ENCODE data around the gene FIBP. TPM values are rescaled to one million over a fixed set of nuclear protein-coding genes. Genes with fewer than 3 reads are reported as not detected.

The FIBP gene
- total RNA-seq, 4 donors from 2014 or later = 39.6 to 79.3 (median 53.0) TPM

DNA sequence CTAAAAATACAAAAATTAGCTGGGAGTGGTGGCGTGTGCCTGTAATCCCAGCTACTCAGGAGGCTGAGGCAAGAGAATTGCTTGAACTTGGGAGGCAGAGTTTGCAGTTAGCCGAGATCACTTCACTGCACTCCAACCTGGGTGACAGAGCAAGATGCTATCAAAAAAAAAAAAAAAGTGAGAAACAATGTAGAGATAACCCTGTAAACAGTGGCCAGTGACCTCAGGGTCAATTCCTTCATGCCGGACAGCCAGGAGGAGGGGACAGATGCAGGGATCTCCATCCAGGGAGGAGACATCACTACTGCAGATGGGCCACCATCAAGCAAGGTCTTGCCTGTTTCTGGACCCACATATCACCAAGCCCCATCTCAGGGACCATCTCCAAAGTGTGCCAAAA is 40.5 kb downstream of the FIBP start:
- intact Hi-C loops (cut with DNase I; ENCODE audit: low total_unique reads) (no loop called here), in situ Hi-C loops (cut with MboI; ENCODE audit: low sequenced_read_pairs in 4 of 4) (no loop called here)
- Histone ChIP-seq H3K27ac (no peak overlapping the region), H3K9me3 (peaks cover 0 to 4% (median 0%) of the 10 kb centered on the region in 3 donors), H3K27me3 (no peaks in the 10 kb centered on the region), H3K4me3 (no peak overlapping the region), H3K36me3 (peaks cover 0 to 14% of the 10 kb centered on the region in 2 donors), H3K4me1 (no peaks in the 10 kb centered on the region)
- TF ChIP-seq, protein P1, sequence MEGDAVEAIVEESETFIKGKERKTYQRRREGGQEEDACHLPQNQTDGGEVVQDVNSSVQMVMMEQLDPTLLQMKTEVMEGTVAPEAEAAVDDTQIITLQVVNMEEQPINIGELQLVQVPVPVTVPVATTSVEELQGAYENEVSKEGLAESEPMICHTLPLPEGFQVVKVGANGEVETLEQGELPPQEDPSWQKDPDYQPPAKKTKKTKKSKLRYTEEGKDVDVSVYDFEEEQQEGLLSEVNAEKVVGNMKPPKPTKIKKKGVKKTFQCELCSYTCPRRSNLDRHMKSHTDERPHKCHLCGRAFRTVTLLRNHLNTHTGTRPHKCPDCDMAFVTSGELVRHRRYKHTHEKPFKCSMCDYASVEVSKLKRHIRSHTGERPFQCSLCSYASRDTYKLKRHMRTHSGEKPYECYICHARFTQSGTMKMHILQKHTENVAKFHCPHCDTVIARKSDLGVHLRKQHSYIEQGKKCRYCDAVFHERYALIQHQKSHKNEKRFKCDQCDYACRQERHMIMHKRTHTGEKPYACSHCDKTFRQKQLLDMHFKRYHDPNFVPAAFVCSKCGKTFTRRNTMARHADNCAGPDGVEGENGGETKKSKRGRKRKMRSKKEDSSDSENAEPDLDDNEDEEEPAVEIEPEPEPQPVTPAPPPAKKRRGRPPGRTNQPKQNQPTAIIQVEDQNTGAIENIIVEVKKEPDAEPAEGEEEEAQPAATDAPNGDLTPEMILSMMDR (IDR thresholded peaks at IDR 0.05 in 4 of 5, conservative IDR thresholded peaks at IDR 0.05 in 1 of 5) = no peak
- TF ChIP-seq POLR2A (IDR thresholded peaks at IDR 0.05) = no peak
- ATAC-seq (no peak), DNase-seq (no peak)

DNA sequence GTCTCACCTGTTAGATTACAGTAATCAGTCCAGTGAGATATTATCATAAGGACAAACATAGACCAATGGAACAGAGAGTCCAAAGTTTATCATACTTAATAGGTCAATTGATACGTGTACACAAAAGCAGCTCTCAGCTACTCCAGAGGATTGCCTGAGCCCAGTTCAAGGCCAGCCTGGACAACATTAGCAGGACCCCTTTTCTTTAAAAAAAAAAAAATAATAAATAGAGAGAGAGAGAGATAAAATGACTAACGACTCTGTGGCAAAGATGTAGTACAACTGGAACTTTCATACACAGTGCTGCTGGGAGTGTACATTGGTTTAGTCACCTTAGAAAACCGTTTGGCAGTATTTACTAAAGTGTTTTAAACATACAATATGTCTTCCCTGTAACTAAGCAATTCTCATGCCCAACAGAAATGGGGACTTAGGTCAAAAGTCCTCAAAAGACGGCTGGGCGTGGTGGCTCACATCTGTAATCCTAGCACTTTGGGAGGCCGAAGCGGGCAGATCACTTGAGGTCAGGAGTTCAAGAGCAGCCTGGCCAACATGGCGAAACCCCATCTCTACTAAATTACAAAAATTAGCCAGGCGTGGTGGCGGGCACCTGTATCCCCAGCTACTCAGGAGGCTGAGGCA is 43.9 kb downstream of the FIBP start:
- in situ Hi-C loops (cut with MboI; ENCODE audit: low sequenced_read_pairs in 4 of 4) (no loop called here), intact Hi-C loops (cut with DNase I; ENCODE audit: low total_unique reads) (no loop called here)
- no peak overlapping the region for H3K27ac ChIP-seq
- H3K9me3 ChIP-seq = no peaks in the 10 kb centered on the region
- H3K4me1 ChIP-seq = no peaks in the 10 kb centered on the region
- TF ChIP-seq, protein P1 (IDR thresholded peaks at IDR 0.05 in 4 of 5, conservative IDR thresholded peaks at IDR 0.05 in 1 of 5) = no peak
- no peak for TF ChIP-seq POLR2A (IDR thresholded peaks at IDR 0.05)
- H3K4me3 ChIP-seq = no peak overlapping the region
- no peaks in the 10 kb centered on the region for H3K27me3 ChIP-seq
- no peaks in the 10 kb centered on the region for H3K36me3 ChIP-seq
- ATAC-seq (no peak), DNase-seq (no peak)

DNA sequence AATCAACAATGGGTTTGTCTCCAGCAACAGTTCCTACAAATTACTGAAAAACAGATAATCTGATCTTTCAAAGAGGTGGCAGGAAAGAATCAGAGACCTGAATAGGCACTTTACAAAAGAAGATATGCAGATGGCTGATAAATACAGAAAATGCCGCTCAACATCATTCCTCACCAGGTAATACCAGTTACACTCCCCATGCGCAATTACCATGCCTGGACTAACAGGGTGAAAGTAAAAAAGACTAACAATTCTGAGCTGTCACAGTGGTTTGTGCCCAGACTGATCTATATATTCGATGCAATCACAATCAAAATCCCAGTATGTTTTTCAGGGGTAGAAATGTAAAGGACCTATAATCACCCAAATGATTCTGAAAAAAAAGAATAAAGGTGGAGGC is 44.5 kb downstream of the FIBP start:
- no peak for ATAC-seq
- intact Hi-C loops (cut with DNase I; ENCODE audit: low total_unique reads) = no loop called here

DNA sequence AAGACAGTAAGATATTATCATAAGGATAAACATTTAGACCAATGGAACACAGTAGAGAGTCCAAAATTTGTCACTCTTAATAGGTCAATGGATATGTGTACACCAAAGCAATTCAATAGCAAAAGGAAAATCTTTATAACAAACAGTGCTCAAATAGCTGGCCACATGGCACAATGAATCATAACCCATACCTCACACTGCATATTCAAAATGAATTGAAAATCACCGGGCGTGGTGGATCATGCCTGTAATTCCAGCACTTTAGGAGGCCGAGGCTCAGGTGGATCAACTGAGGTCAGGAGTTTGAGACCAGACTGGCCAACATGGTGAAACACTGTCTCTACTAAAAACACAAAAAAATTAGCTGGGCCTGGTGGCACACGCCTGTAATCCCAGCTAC is 46.1 kb downstream of the FIBP start:
- no peak for ATAC-seq
- Histone ChIP-seq H3K36me3 (no peaks in the 10 kb centered on the region), H3K27me3 (no peaks in the 10 kb centered on the region), H3K4me3 (no peak overlapping the region), H3K9me3 (no peaks in the 10 kb centered on the region), H3K4me1 (no peaks in the 10 kb centered on the region), H3K27ac (no peak overlapping the region)
- no peak for TF ChIP-seq POLR2A (IDR thresholded peaks at IDR 0.05)
- DNase-seq = no peak
- in situ Hi-C loops (cut with MboI; ENCODE audit: low sequenced_read_pairs in 4 of 4) (no loop called here), intact Hi-C loops (cut with DNase I; ENCODE audit: low total_unique reads) (no loop called here)

More for the DNA sequence above, 44.5 kb downstream of the FIBP start:
- in situ Hi-C loops (cut with MboI; ENCODE audit: low sequenced_read_pairs in 4 of 4) = no loop called here
- Histone ChIP-seq H3K27ac (no peak overlapping the region), H3K9me3 (no peaks in the 10 kb centered on the region), H3K4me3 (no peak overlapping the region), H3K27me3 (no peaks in the 10 kb centered on the region), H3K4me1 (no peaks in the 10 kb centered on the region), H3K36me3 (no peaks in the 10 kb centered on the region)
- no peak for DNase-seq
- TF ChIP-seq, protein P1 (IDR thresholded peaks at IDR 0.05 in 4 of 5, conservative IDR thresholded peaks at IDR 0.05 in 1 of 5) = no peak
- TF ChIP-seq POLR2A (IDR thresholded peaks at IDR 0.05) = no peak

DNA sequence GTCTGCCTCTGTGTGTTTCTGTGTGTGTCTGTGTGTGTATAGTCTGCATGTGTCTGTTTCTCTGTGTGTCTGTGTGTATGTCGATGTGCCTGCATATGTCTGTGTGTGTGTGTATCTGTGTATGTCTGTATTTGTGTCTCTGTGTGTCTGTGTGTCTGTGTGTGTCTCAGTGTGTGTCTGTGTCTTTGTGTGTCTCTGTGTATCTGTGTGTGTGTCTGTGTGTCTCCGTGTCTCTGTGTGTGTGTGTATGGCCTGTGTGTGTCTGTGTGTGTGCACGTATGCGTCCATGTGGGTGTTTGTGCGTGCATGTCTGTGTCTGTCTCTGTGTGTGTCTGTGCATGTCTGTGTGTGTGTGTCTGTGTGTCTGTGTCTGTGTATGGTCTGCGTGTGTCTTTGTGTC is 54.1 kb downstream of the FIBP start:
- no peak overlapping the region for H3K27ac ChIP-seq
- peak overlapping the region; percentile 61 to 88 (median 74) for H3K4me3 ChIP-seq
- H3K9me3 ChIP-seq = no peaks in the 10 kb centered on the region
- DNase-seq (no peak), ATAC-seq (no peak)
- H3K36me3 ChIP-seq = no peaks in the 10 kb centered on the region
- H3K4me1 ChIP-seq = peaks cover 7 to 17% of the 10 kb centered on the region in 2 donors
- intact Hi-C loops (cut with DNase I; ENCODE audit: low total_unique reads) (no loop called here), in situ Hi-C loops (cut with MboI; ENCODE audit: low sequenced_read_pairs in 4 of 4) (no loop called here)
- H3K27me3 ChIP-seq = peaks cover 0 to 12% (median 0%) of the 10 kb centered on the region in 3 donors
- TF ChIP-seq, protein P1 (IDR thresholded peaks at IDR 0.05 in 4 of 5, conservative IDR thresholded peaks at IDR 0.05 in 1 of 5) = no peak
- TF ChIP-seq POLR2A (IDR thresholded peaks at IDR 0.05) = no peak

Other genes with a start within 250 kb of the FIBP start
- 10 to 100 TPM; 39.7 to 68.3 (median 56.3) TPM for gene RELA, start 225.6 kb downstream of the FIBP start, total RNA-seq
- gene KAT5, start 176.2 kb downstream of the FIBP start, total RNA-seq = 10 to 100 TPM; 40.0 to 69.4 (median 50.0) TPM
- 100 to 1,000 TPM in 1 of 4 donors, 10 to 100 TPM in 3; 36.5 to 101 (median 62.4) TPM for gene RNASEH2C, start 167.7 kb downstream of the FIBP start, total RNA-seq
- gene AP5B1, start 107.5 kb downstream of the FIBP start, total RNA-seq = 10 to 100 TPM; 20.3 to 42.5 (median 29.7) TPM
- gene OVOL1, start 101.4 kb downstream of the FIBP start, total RNA-seq = under 1 TPM in 1 of 4 donors, not detected in 3; 0.15 TPM
- under 1 TPM in 1 of 4 donors, not detected in 3; 0.11 TPM for gene SNX32, start 54.5 kb downstream of the FIBP start, total RNA-seq
- gene CFL1, start 30.3 kb downstream of the FIBP start, total RNA-seq = 100 to 1,000 TPM; 153 to 371 (median 251) TPM
- gene MUS81, start 28.0 kb downstream of the FIBP start, total RNA-seq = 10 to 100 TPM; 26.4 to 44.9 (median 34.8) TPM
- 10 to 100 TPM; 20.6 to 24.1 (median 22.9) TPM for gene EFEMP2, start 15.7 kb downstream of the FIBP start, total RNA-seq
- gene CTSW, start 8.6 kb downstream of the FIBP start, total RNA-seq = under 1 TPM in 3 of 4 donors, not detected in 1; 0.20 to 0.49 (median 0.32) TPM
- gene CCDC85B, start 2.2 kb upstream of the FIBP start, total RNA-seq = 10 to 100 TPM; 25.4 to 81.3 (median 42.4) TPM
- 1 to 10 TPM in 3 of 4 donors, under 1 TPM in 1; 0.36 to 9.3 (median 5.2) TPM for gene FOSL1, start 11.9 kb upstream of the FIBP start, total RNA-seq
- 10 to 100 TPM; 20.8 to 30.7 (median 23.9) TPM for gene C11orf68, start 30.6 kb upstream of the FIBP start, total RNA-seq
- gene DRAP1, start 31.0 kb upstream of the FIBP start, total RNA-seq = 100 to 1,000 TPM in 3 of 4 donors, 10 to 100 TPM in 1; 96.7 to 146 (median 110) TPM
- not detected for gene TSGA10IP, start 57.0 kb upstream of the FIBP start, total RNA-seq
- 10 to 100 TPM; 12.0 to 55.2 (median 33.3) TPM for gene SART1, start 73.3 kb upstream of the FIBP start, total RNA-seq
- 10 to 100 TPM; 29.3 to 39.8 (median 35.4) TPM for gene EIF1AD, start 113.7 kb upstream of the FIBP start, total RNA-seq
- 100 to 1,000 TPM in 1 of 4 donors, 10 to 100 TPM in 3; 57.4 to 126 (median 72.1) TPM for gene BANF1, start 114.0 kb upstream of the FIBP start, total RNA-seq
- 1 to 10 TPM in 2 of 4 donors, under 1 TPM in 1, not detected in 1; 0.71 to 6.0 (median 3.1) TPM for gene CST6, start 123.5 kb upstream of the FIBP start, total RNA-seq
- gene CATSPER1, start 138.0 kb upstream of the FIBP start, total RNA-seq = not detected
- gene GAL3ST3, start 160.7 kb upstream of the FIBP start, total RNA-seq = under 1 TPM in 1 of 4 donors, not detected in 3; 0.12 TPM
- gene SF3B2, start 163.9 kb upstream of the FIBP start, total RNA-seq = 100 to 1,000 TPM in 3 of 4 donors, 10 to 100 TPM in 1; 92.9 to 186 (median 124) TPM
- 10 to 100 TPM in 3 of 4 donors, 1 to 10 TPM in 1; 6.6 to 20.4 (median 16.9) TPM for gene PACS1, start 181.8 kb upstream of the FIBP start, total RNA-seq